H1 (cell line): ENCODE results near the gene RASAL2.

Experiments
- EP300 ChIP-seq, 2 experiments: IDR thresholded peaks; 1 replicate in 1 of 2; 2 replicates in 1 of 2; pipeline ENCODE4 v1.6.1; 2011 to 2012; ENCODE audit warnings: low read depth in 2 of 2, low read length in 2 of 2, mild to moderate bottlenecking in 2 of 2, borderline replicate concordance in 1 of 2, inconsistent platforms in 1 of 2, moderate library complexity in 1 of 2
- JUN ChIP-seq: IDR thresholded peaks from 2 replicates; pipeline ENCODE4 v1.6.1; 2011; ENCODE audit warnings: low read depth, mild to moderate bottlenecking, improper control_type of control experiment, low read length
- KDM5A ChIP-seq: fragments of 200-600 bp; IDR thresholded peaks from 2 replicates; pipeline ENCODE4 v1.7.1; 2012; ENCODE audit warnings: mild to moderate bottlenecking, low read length, inconsistent platforms, mixed read lengths
- POLR2A ChIP-seq, 2 experiments: IDR thresholded peaks; 1 replicate in 1 of 2; 2 replicates in 1 of 2; pipeline ENCODE4 v1.6.1; 2011; ENCODE audit warnings: low read depth in 2 of 2, low read length in 2 of 2, mild to moderate bottlenecking in 2 of 2; ENCODE audit errors: control extremely low read depth in 1 of 2
- SP1 ChIP-seq: IDR thresholded peaks from 2 replicates; pipeline ENCODE4 v1.6.1; 2011; ENCODE audit warnings: low read depth, low read length
- YY1 ChIP-seq: IDR thresholded peaks from 2 replicates; pipeline ENCODE4 v1.6.1; 2011; ENCODE audit warnings: low read depth, mild to moderate bottlenecking, low read length
- TF ChIP-seq, protein P1 (sequence below), 3 experiments: IDR thresholded peaks; 1 replicate in 2 of 3; 2 replicates in 1 of 3; pipeline versions ENCODE4 v1.5.1 to v1.6.1; 2011; ENCODE audit warnings: low read length in 3 of 3, mild to moderate bottlenecking in 3 of 3, inconsistent platforms in 2 of 3, low read depth in 1 of 3, moderate library complexity in 1 of 3; ENCODE audit not compliant: insufficient read depth in 1 of 3; ENCODE audit errors: control extremely low read depth in 1 of 3

DNA sequence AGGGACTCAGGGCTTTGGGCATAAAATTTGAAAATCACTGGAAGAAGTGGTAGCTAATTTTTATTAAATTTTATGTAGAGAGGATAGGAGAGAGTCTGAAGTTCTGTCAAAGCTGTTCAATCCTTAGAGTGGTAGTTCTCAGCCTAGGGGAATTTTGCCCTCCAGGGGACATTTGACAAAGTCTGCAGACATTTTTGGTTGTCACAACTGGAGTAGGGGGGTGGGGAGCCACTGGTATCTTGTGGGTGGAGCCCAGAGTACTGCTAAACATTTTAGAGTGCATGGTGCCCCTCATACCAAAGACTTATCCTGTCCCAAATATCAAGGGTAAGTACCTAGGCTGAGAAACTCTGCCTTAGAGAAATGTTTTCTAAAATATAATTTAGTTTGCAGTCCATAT lies 30.2 kb downstream of the RASAL2 start:
- TF ChIP-seq, protein P1, sequence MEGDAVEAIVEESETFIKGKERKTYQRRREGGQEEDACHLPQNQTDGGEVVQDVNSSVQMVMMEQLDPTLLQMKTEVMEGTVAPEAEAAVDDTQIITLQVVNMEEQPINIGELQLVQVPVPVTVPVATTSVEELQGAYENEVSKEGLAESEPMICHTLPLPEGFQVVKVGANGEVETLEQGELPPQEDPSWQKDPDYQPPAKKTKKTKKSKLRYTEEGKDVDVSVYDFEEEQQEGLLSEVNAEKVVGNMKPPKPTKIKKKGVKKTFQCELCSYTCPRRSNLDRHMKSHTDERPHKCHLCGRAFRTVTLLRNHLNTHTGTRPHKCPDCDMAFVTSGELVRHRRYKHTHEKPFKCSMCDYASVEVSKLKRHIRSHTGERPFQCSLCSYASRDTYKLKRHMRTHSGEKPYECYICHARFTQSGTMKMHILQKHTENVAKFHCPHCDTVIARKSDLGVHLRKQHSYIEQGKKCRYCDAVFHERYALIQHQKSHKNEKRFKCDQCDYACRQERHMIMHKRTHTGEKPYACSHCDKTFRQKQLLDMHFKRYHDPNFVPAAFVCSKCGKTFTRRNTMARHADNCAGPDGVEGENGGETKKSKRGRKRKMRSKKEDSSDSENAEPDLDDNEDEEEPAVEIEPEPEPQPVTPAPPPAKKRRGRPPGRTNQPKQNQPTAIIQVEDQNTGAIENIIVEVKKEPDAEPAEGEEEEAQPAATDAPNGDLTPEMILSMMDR (IDR thresholded peaks at IDR 0.05; ENCODE audit: control extremely low read depth in 1 of 3, insufficient read depth in 1 of 3, low read depth in 1 of 3, low read length in 3 of 3) = no peak
- TF ChIP-seq SP1 = no peak
- no peak for TF ChIP-seq POLR2A (IDR thresholded peaks at IDR 0.05; ENCODE audit: control extremely low read depth in 1 of 2, low read depth in 2 of 2, low read length in 2 of 2)
- no peak for TF ChIP-seq EP300 (IDR thresholded peaks at IDR 0.05; ENCODE audit: borderline replicate concordance in 1 of 2, low read depth in 2 of 2, low read length in 2 of 2)
- no peak for TF ChIP-seq KDM5A
- TF ChIP-seq YY1 = no peak
- no peak for TF ChIP-seq JUN
